HG02763 (cell line): ENCODE results near the gene RPL26.

Experiments
- ATAC-seq: cut with Tn5 transposase; IDR thresholded peaks from one replicate; pipeline ENCODE4 v1.9.1; 2021; ENCODE audit warnings: mild to moderate bottlenecking, moderate library complexity; ENCODE audit not compliant: unreplicated experiment

RPL26 gene

GRCh38 chr17:8383143-8383822, at the start of gene RPL26:
Gene RPL26, minus strand, starts transcription at chr17:8383193. Its CDS starts 883 bp downstream, at chr17:8382310.
- peak; percentile 90 for ATAC-seq

GRCh38 chr17:8430966-8431365, 48.0 kb upstream of the RPL26 start:
- no peak for ATAC-seq

DNA sequence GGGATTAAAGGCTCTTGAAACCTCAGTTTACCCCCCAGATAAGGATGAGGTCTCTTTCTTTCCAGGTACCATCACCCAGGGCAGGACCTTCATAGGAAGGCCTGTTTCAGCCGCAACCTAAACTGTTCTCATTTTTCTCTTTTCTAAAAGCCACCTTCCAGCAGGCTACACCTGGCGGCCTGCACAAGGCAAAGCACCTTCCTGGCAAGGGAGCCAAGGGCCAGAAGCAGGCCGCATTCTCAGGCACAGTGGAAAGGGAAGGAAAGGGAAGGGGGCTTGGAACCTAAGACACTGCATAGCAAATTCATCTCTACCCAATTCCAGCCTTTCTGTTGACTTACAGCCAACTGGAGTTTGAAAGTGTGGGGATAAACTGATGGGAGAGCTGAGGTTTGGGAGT, 43.8 kb upstream of the RPL26 start:
- ATAC-seq, result no peak

DNA sequence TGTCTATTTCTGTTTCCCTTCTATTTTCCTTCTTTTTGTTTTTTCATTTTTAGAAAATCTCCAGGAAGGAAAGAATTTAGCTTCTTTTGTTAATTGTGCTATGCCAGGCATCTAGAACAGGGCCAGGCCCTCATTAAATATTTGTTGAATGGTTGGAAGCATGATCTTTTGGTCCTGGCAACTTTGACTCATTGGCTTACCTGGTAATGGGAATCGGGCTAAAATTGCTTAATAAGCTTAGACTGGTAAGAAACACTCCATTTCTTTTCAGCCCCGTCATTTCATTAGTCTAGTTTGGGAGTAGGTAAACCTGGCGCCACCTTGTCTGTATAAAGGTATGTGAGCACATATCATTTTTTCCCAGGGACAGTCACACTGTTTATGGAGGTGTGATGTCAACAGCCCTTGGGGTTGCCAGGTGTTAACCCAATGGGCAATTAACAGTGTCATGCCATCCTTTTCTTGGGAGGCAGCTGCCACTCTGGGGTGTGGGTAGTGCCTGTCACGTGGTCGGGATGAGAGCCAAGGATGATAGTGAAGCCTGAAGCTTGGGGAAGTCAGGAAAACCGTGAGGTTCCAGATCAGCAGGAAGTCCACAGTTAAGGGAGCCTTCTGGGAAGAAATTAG, 43.2 kb upstream of the RPL26 start:
- no peak for ATAC-seq

DNA sequence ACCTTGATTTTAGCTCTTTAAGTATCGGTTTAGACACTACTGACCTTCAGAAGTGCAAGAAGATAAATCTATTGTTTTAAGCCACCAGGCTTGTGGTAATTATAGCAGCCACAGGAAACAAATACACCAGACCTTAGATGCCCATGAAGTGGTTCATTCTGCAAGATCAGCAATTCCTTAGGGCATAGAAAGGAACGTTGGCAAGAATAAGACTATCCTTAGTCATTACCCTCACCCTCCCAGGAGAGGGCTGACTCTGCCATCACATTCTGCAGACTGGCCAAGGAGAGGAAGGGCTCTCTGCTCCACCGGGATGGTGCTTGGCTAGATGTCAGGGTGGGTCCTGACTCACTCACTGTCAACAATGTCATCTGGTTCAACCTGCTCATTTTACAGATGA, 38.6 kb upstream of the RPL26 start:
- ATAC-seq, result no peak

- no peak for ATAC-seq
Observed at GRCh38 chr17:8420041-8420934, 37.3 kb upstream of the RPL26 start.

- no peak for ATAC-seq
Observed at GRCh38 chr17:8419305-8419704, 36.3 kb upstream of the RPL26 start.

DNA sequence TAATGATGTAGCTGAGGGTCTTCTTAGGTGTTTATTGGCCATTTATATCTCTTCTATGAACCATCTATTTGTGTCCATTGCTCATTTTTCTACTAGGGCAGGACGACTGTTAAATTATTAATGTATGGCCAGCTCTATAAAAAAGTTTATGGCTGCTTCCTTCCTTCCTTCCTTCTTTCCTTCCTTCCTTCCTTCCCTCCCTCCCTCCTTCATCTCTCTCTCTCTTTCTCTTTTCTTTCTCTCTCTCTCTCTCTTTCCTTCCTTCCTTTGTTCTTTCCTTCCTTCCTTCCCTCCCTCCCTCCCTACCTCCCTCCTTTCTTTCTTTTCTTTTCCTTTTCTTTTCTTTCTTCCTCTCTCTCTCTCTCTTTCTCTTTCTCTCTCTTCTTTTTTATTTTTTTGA, 35.5 kb upstream of the RPL26 start:
- ATAC-seq, result no peak

- no peak for ATAC-seq
Observed at GRCh38 chr17:8417806-8418205, 34.8 kb upstream of the RPL26 start.

GRCh38 chr17:8413938-8414337, 30.9 kb upstream of the RPL26 start:
- ATAC-seq, result no peak

DNA sequence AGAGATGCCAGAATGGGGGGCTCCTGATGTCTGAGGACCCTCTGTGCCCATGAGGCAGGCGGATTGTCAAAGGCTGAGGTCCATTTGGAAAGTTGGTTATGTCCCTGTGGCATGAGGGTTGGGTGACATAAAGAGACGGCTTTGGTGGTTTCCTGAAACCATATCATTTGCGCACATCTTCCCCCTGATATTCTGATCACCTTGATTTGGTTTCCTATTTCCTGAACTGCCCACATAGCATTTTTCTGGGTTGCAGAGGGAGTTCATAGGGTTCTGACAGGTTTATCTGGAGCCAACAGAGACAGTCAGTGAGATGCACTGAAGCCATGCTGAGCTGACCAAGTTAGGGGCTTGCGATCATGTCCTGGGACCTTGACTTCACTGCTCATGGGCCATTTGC, 30.3 kb upstream of the RPL26 start:
- no peak for ATAC-seq

DNA sequence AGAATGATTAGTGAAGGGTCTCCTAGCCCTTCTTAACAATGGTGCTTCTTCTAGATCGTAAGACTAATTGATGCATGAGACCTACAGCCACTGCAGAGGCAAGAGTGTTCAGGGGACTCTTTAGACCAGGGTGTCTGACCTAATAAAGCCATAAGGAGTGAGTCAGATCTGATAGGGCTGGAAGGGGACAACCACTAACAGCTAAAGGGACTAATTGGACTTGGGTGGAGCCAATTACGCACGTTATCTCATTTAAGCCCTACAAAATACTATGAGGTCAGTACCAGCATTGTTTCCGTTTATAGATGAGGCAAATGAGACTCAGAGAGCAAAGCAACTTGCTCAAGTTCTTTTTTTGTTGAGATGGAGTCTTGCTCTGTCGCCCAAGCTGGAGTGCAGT, 29.1 kb upstream of the RPL26 start:
- no peak for ATAC-seq

DNA sequence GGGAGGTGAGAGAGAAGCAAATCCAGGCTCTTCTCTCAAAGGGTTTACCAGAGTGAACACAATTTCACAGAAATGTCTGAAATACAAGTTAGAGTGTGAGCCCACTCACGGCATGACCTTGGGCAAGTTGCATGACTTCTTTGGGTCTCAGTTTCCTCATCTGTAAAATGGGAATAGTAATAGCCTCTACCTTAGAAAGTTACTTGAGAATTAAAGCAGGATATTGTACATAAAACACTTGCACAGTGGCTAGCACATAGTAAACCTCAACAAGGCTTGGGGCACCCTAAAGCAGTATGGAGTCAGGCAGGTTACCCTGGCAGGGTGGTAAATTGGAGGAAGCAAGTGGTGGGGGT, 27.9 kb upstream of the RPL26 start:
- no peak for ATAC-seq

DNA sequence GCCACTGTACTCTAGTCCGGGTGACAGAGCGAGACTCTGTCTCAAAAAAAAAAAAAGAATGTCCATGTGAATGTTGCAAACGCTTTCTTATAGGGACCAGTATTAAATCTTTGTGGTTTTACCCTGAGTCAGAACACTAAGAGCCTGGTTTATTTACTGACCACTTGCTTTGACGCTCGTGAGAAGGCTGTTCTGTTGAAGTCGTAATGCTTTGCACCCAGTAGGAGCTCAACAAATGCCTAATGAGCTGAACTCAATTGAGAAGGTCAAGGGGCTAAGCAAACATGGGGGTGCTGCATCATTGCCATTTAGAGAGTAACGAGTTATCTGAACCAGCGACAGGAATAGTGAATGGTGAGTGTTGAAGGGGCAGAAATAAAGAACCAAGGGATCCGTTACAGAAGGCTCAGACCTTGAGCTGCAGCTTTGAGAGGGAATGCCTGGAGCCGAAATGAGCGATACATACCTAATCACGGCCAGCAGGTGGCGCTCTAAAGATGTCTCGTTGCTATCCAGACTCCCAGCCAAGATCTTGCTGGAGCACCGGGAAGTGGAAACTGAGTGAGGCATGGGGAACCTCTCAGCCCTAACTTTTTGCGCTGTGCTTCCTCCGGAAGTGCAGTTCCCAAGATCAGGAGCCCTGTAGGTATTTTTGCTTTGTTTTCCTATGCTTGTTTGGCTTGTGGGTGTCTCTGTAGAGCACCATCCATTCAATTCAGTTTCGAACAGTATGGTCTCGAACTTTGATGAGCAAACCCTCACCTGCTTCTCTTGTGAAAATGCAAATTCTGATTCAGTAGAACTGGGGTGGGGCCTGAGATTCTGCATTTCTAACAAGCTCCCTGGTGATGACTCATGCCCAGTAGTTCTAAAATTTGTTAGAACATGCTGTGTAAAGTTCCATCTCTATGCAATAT, 27.2 kb upstream of the RPL26 start:
- ATAC-seq, result no peak

DNA sequence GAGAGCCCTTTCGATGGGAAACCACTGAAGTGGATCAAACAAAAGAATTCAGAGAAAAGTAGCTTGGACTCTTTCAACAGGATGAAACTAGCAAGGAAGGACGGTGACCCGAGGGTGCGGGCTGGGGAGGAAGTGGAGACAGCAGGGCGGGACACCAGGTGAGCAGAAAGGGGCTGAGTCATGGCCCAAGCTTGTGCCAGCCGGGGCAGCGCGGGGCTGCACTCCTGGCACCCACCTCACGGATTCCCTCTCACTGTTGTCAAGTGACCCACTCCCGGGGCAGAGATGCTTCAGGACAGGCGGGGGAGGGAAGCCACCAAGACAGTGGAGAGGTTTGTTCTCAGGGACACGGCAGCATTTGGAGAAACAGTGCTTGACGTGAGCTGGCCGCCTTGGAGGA, 25.4 kb upstream of the RPL26 start:
- ATAC-seq, result no peak

DNA sequence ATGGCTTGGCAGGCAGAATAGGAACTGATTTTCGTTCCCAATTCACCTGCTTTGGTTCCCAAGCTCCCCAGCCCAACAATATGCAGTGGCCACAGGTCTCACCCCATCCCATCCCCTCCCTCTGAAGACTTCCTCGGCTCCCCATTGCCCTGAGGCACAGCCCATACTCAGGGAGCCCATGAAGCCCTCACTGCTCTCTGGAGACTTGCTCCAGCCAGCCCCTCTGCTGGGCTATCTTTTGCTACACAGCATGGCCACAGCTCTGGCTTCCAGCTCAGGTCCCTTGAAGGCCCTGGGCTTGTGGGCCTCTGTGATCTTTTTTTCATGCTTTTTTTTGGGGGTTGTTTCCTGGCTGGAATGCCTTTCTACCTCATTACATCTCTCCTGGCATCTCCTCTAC, 23.2 kb upstream of the RPL26 start:
- no peak for ATAC-seq

DNA sequence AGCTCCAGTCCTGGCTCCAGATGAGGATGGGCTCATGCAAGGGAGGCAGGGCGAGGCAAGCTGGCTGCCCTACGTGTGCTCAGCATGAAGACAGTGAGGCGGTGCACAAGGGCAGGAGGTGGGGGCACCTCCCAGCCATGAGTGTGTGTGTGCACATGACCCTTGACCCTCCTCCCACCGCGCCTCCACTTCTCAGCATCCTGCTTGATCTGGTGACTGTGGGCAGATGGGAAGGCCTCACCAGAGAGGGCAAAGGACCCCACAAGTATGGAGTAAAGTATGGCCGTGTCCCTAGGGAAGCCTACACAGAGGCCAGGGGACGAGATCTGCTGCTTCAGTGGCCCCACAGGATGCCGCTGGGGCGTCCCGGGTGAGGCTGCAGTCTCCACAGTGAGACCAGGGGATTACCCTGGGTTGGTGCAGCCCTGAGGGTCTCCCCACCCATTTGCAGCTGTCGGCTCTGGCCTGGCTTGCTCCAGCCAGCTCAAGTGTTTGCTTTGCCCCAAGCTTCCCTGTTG, 22.6 kb upstream of the RPL26 start:
- no peak for ATAC-seq

- ATAC-seq, result no peak
Observed at GRCh38 chr17:8402921-8403536, 20.0 kb upstream of the RPL26 start.

- ATAC-seq, result no peak
Observed at GRCh38 chr17:8401107-8401506, 18.1 kb upstream of the RPL26 start.

DNA sequence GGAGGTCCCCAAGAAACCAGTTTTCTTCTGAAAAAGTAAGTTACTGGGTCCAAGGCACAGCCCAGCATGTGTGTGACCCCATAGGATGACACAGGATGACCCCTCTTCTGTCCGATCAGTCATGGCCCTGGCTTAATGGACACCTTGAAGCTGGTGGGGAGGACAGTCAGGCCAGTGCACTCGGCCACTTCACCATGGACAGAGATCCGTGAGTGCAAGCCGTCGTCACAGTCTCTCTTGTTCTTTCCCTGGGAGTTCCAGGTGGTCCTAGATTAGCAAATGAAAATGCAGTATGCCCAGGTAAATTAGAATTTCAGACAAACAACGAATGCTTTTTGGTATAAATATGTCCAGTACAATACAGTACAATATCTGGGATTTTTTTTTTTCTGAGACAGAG, 16.0 kb upstream of the RPL26 start:
- no peak for ATAC-seq
